GM13976 (cell line): ENCODE results near the gene SPSB1.

Experiments used
- DNase-seq: peaks from one replicate; pipeline ENCODE4 v3.0.0; 2012; ENCODE audit warnings: low spot score
- CTCF ChIP-seq: IDR thresholded peaks from 2 replicates; pipeline ENCODE4 v1.5.1; 2012; ENCODE audit warnings: borderline replicate concordance, mild to moderate bottlenecking; ENCODE audit not compliant: insufficient read depth; ENCODE audit errors: extremely low read depth, missing control alignments, control extremely low read depth
- in situ Hi-C: fragments of 300-500 bp; cut with MboI; formaldehyde crosslinking; loops from one replicate; pipeline ENCODE4 v1.12.0; 2022; ENCODE audit warnings: low sequenced_read_pairs, mixed read lengths, inconsistent platforms; ENCODE audit not compliant: unreplicated experiment

SPSB1 gene

GRCh38 chr1:9278585-9279153 is 14.0 kb upstream of the SPSB1 start:
- no peak for DNase-seq
- in situ Hi-C loops: no loop called here
- no peak for TF ChIP-seq CTCF

- no peak for TF ChIP-seq CTCF
- no peak for DNase-seq
- in situ Hi-C loops: no loop called here
These were observed 13.4 kb upstream of the SPSB1 start for GRCh38 chr1:9279172-9279840.

GRCh38 chr1:9280015-9280860 is 12.5 kb upstream of the SPSB1 start:
- TF ChIP-seq CTCF: no peak
- DNase-seq: peak; percentile 67
- in situ Hi-C loops: loop anchor here (10.0 kb wide), 2 partner anchors 175 to 205 kb away; no protein-coding TSS in a partner anchor

GRCh38 chr1:9281071-9281827 is 11.4 kb upstream of the SPSB1 start:
- DNase-seq: peak; percentile 26
- in situ Hi-C loops: loop anchor here (10.0 kb wide), 2 partner anchors 174 to 204 kb away; no protein-coding TSS in a partner anchor

GRCh38 chr1:9281908-9282695 is 10.6 kb upstream of the SPSB1 start:
- DNase-seq: no peak
- in situ Hi-C loops: loop anchor here (10.0 kb wide), 2 partner anchors 173 to 203 kb away; no protein-coding TSS in a partner anchor
- no peak for TF ChIP-seq CTCF

More at GRCh38 chr1:9281071-9281827, 11.4 kb upstream of the SPSB1 start:
- no peak for TF ChIP-seq CTCF
